HCT116 (cell line): Measurements from ENCODE around the gene PDGFA. TPM values are rescaled to one million over a fixed set of nuclear protein-coding genes. Genes with fewer than 3 reads are reported as not detected.

Experiments
- ATAC-seq: fragments of 200-7000 bp; cut with Tn5 transposase; 2 replicates; pipeline ENCODE4 v1.9.1; 2020; ENCODE audit warnings: mild to moderate bottlenecking, moderate library complexity
- BruUV-seq: library from RNA; stranded (reverse); fragments of 400-500 nt; replicated peaks from 2 replicates; lab custom pipeline; 2021; lab: Mats Ljungman, UMichigan
- CTCF ChIA-PET: fragments of 300-600 bp; sonication (Branson Sonifier 250); formaldehyde crosslinking; loops from one replicate; lab custom pipeline; 2021; ENCODE audit warnings: antibody characterized with exemption; lab: Charles Lee
- POLR2A ChIA-PET: fragments of 300-600, 350-600 bp; sonication (Branson Sonifier 250); formaldehyde crosslinking; loops from one replicate; lab custom pipeline; 2021; ENCODE audit warnings: antibody characterized with exemption; lab: Charles Lee
- RAD21 ChIA-PET, 2 experiments: fragments of 300-600 bp; sonication (Branson Sonifier 250); formaldehyde crosslinking; loops; one replicate each; lab custom pipeline; 2023; ENCODE audit warnings: low total read pairs in 2 of 2; ENCODE audit not compliant: uncharacterized antibody in 2 of 2, unreplicated experiment in 2 of 2, low non-redundant PET in 1 of 2; lab: Charles Lee
- DNase-seq: peaks from one replicate; pipeline ENCODE4 v3.0.0-alpha.2; 2010; ENCODE audit warnings: low read depth, low spot score
- H2AFZ ChIP-seq: fragments of 200-600 bp; shearing (Covaris generic), sonication (generic); 2 replicates; pipeline ENCODE4 v1.6.1; 2017; ENCODE audit warnings: low read depth, mixed run types, mixed read lengths, antibody characterized with exemption, low read length; ENCODE audit not compliant: poor library complexity, severe bottlenecking
- H3K27ac ChIP-seq: 2 replicates; pipeline ENCODE4 v1.5.1; 2012; ENCODE audit warnings: low read depth, low read length
- H3K27me3 ChIP-seq: fragments of 200-600 bp; sonication (generic); 2 replicates; pipeline ENCODE4 v1.6.1; 2016; ENCODE audit warnings: mixed run types, low read length, mixed read lengths; ENCODE audit not compliant: insufficient read depth
- H3K36me3 ChIP-seq, 2 experiments: fragments of 200-500 bp in 1 of 2; fragments of 200-600 bp in 1 of 2; sonication (Bioruptor generic) in 1 of 2; sonication (generic) in 1 of 2; 2 replicates each; pipeline versions ENCODE4 v1.5.1 to v1.6.1; 2014 to 2016; ENCODE audit warnings: low read length in 2 of 2, inconsistent platforms in 1 of 2, mixed read lengths in 1 of 2, mixed run types in 1 of 2; ENCODE audit not compliant: insufficient read depth in 2 of 2, control insufficient read depth in 1 of 2
- H3K4me1 ChIP-seq, 2 experiments: fragments of 200-600 bp in 1 of 2; sonication (generic) in 1 of 2; 2 replicates each; pipeline versions ENCODE4 v1.5.1 to v1.6.1; 2012 to 2017; ENCODE audit warnings: low read length in 2 of 2, inconsistent platforms in 1 of 2, mild to moderate bottlenecking in 1 of 2, mixed read lengths in 1 of 2, mixed run types in 1 of 2, moderate library complexity in 1 of 2; ENCODE audit not compliant: insufficient read depth in 2 of 2, control insufficient read depth in 1 of 2
- H3K4me2 ChIP-seq: fragments of 200-600 bp; sonication (generic); 2 replicates; pipeline ENCODE4 v1.6.1; 2017; ENCODE audit warnings: mixed run types, low read length, mixed read lengths
- H3K4me3 ChIP-seq, 2 experiments: fragments of 200-600 bp in 1 of 2; sonication (generic) in 1 of 2; replicated peaks in 1 of 2; 2 replicates each; pipeline ENCODE4 v1.5.1; 2011 to 2016; ENCODE audit warnings: low read length in 2 of 2, control low read depth in 1 of 2, low read depth in 1 of 2, mild to moderate bottlenecking in 1 of 2, mixed read lengths in 1 of 2, mixed run types in 1 of 2
- H3K79me2 ChIP-seq: fragments of 200-600 bp; sonication (generic); 2 replicates; pipeline ENCODE4 v1.6.1; 2017; ENCODE audit warnings: mild to moderate bottlenecking, mixed run types, low read length, moderate library complexity, mixed read lengths; ENCODE audit not compliant: insufficient read depth
- H3K9ac ChIP-seq: fragments of 200-600 bp; sonication (generic); 2 replicates; pipeline ENCODE4 v1.6.1; 2016; ENCODE audit warnings: low read length, mixed read lengths
- H3K9me2 ChIP-seq: fragments of 200-600 bp; sonication (generic), shearing (Covaris generic); 2 replicates; pipeline ENCODE4 v1.6.1; 2017; ENCODE audit warnings: mixed run types, mild to moderate bottlenecking, moderate library complexity; ENCODE audit not compliant: insufficient read depth
- H3K9me3 ChIP-seq, 2 experiments: fragments of 200-500 bp in 1 of 2; fragments of 200-600 bp in 1 of 2; sonication (Bioruptor generic) in 1 of 2; sonication (generic) in 1 of 2; 2 replicates each; pipeline ENCODE4 v1.6.1; 2014 to 2017; ENCODE audit warnings: low read length in 2 of 2, mixed read lengths in 2 of 2, inconsistent platforms in 1 of 2, low read depth in 1 of 2, mild to moderate bottlenecking in 1 of 2, mixed run types in 1 of 2, moderate library complexity in 1 of 2; ENCODE audit not compliant: control insufficient read depth in 1 of 2, insufficient read depth in 1 of 2
- H4K20me1 ChIP-seq: fragments of 200-600 bp; sonication (generic), shearing (Covaris generic); 2 replicates; pipeline ENCODE4 v1.6.1; 2017; ENCODE audit warnings: mixed run types, mild to moderate bottlenecking, moderate library complexity; ENCODE audit not compliant: insufficient read depth
- ATF3 ChIP-seq: IDR thresholded peaks from 2 replicates; pipeline ENCODE4 v1.6.1; 2012
- CBX3 ChIP-seq: IDR thresholded peaks from 2 replicates; pipeline ENCODE4 v1.6.1; 2012; ENCODE audit warnings: low read depth
- CEBPB ChIP-seq: IDR thresholded peaks from 2 replicates; pipeline ENCODE4 v1.6.1; 2012; ENCODE audit warnings: low read depth
- ELF1 ChIP-seq: IDR thresholded peaks from 2 replicates; pipeline ENCODE4 v1.6.1; 2012; ENCODE audit warnings: low read depth, borderline replicate concordance
- EZH2 ChIP-seq: fragments of 200-600 bp; sonication (generic); IDR thresholded peaks from 2 replicates; pipeline ENCODE4 v1.6.1; 2017; ENCODE audit warnings: antibody characterized with exemption, mixed run types
- JUND ChIP-seq: IDR thresholded peaks from 2 replicates; pipeline ENCODE4 v1.6.1; 2012
- MAX ChIP-seq: IDR thresholded peaks from 2 replicates; pipeline ENCODE4 v1.6.1; 2012
- YY1 ChIP-seq: IDR thresholded peaks from 2 replicates; pipeline ENCODE4 v1.6.1; 2011; ENCODE audit warnings: low read length, low read depth, moderate library complexity, mild to moderate bottlenecking; ENCODE audit not compliant: insufficient replicate concordance; ENCODE audit errors: extremely low read depth
- ZFX ChIP-seq: fragments of 450-650 bp; IDR thresholded peaks from 2 replicates; pipeline ENCODE4 v1.6.1; 2017
- ZNF274 ChIP-seq: fragments of 200-500 bp; sonication (Bioruptor generic); IDR thresholded peaks from 2 replicates; pipeline ENCODE4 v1.6.1; 2014; ENCODE audit warnings: mild to moderate bottlenecking, low read depth, low read length, inconsistent platforms
- intact Hi-C: fragments of 100-400 bp; cut with micrococcal nuclease; formaldehyde crosslinking; loops from 2 replicates; pipeline ENCODE4 v1.10.0; 2022
- total RNA-seq: library from RNA; stranded (reverse); gene quantifications from one replicate; pipeline ENCODE4 v1.2.1, GENCODE V29; 2021; ENCODE audit not compliant: unreplicated experiment
- TF ChIP-seq, protein P1 (sequence below): IDR thresholded peaks from 2 replicates; pipeline ENCODE4 v1.6.1; 2011; ENCODE audit warnings: mild to moderate bottlenecking, low read length, moderate library complexity; ENCODE audit not compliant: insufficient replicate concordance; ENCODE audit errors: extremely low read depth
- TF ChIP-seq, protein P2 (sequence below), 3 experiments: fragments of 200-600 bp in 1 of 3; sonication (generic) in 1 of 3; IDR thresholded peaks in 2 of 3; conservative IDR thresholded peaks in 1 of 3; 2 replicates each; pipeline ENCODE4 v1.5.1; 2012 to 2017; ENCODE audit warnings: low read depth in 2 of 3, low read length in 2 of 3, antibody characterized with exemption in 1 of 3, borderline replicate concordance in 1 of 3, control low read depth in 1 of 3, mild to moderate bottlenecking in 1 of 3, mixed read lengths in 1 of 3, mixed run types in 1 of 3, moderate library complexity in 1 of 3; ENCODE audit not compliant: insufficient read depth in 1 of 3

The PDGFA gene
- total RNA-seq, 1 experiment from 2014 or later, result 44.7 TPM

- TF ChIP-seq, protein P1, sequence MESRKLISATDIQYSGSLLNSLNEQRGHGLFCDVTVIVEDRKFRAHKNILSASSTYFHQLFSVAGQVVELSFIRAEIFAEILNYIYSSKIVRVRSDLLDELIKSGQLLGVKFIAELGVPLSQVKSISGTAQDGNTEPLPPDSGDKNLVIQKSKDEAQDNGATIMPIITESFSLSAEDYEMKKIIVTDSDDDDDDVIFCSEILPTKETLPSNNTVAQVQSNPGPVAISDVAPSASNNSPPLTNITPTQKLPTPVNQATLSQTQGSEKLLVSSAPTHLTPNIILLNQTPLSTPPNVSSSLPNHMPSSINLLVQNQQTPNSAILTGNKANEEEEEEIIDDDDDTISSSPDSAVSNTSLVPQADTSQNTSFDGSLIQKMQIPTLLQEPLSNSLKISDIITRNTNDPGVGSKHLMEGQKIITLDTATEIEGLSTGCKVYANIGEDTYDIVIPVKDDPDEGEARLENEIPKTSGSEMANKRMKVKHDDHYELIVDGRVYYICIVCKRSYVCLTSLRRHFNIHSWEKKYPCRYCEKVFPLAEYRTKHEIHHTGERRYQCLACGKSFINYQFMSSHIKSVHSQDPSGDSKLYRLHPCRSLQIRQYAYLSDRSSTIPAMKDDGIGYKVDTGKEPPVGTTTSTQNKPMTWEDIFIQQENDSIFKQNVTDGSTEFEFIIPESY, result no peak
- TF ChIP-seq JUND (no peak), ZNF274 (no peak), MAX (no peak), ATF3 (no peak), ZFX (no peak), CEBPB (no peak), EZH2 (no peak), YY1 (no peak), CBX3 (no peak), ELF1 (no peak)
- TF ChIP-seq, protein P2, sequence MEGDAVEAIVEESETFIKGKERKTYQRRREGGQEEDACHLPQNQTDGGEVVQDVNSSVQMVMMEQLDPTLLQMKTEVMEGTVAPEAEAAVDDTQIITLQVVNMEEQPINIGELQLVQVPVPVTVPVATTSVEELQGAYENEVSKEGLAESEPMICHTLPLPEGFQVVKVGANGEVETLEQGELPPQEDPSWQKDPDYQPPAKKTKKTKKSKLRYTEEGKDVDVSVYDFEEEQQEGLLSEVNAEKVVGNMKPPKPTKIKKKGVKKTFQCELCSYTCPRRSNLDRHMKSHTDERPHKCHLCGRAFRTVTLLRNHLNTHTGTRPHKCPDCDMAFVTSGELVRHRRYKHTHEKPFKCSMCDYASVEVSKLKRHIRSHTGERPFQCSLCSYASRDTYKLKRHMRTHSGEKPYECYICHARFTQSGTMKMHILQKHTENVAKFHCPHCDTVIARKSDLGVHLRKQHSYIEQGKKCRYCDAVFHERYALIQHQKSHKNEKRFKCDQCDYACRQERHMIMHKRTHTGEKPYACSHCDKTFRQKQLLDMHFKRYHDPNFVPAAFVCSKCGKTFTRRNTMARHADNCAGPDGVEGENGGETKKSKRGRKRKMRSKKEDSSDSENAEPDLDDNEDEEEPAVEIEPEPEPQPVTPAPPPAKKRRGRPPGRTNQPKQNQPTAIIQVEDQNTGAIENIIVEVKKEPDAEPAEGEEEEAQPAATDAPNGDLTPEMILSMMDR (IDR thresholded peaks at IDR 0.05 in 2 of 3, conservative IDR thresholded peaks at IDR 0.05 in 1 of 3; ENCODE audit: borderline replicate concordance in 1 of 3, insufficient read depth in 1 of 3, low read depth in 2 of 3, low read length in 2 of 3), result no peak
- no peak overlapping the region for H3K4me3 ChIP-seq
- H2AFZ ChIP-seq, result no peak overlapping the region
- BruUV-seq, result no TSS peak
- H4K20me1 ChIP-seq, result no peaks in the 10 kb centered on the region
- H3K9me3 ChIP-seq, result no peaks in the 10 kb centered on the region; a peak in 1 of 4 replicates
- DNase-seq, result no peak
- ChIA-PET CTCF (no interaction called here), POLR2A (no interaction called here), RAD21 (no interaction called here)
- H3K9ac ChIP-seq, result no peak overlapping the region
- intact Hi-C loops, result no loop called here
- H3K79me2 ChIP-seq, result no peaks in the 10 kb centered on the region
- peak overlapping the region; percentile 42 for H3K4me2 ChIP-seq
- no peak for ATAC-seq
- H3K27ac ChIP-seq, result no peak overlapping the region
- no peaks in the 10 kb centered on the region for H3K36me3 ChIP-seq
- H3K9me2 ChIP-seq, result no peaks in the 10 kb centered on the region
- H3K4me1 ChIP-seq, result peaks cover 17 to 31% of the 10 kb centered on the region in 2 experiments
- H3K27me3 ChIP-seq, result no peaks in the 10 kb centered on the region
Measured at GRCh38 chr7:526460-527034, 6.9 kb upstream of the PDGFA start.
